Astrocyte (in vitro differentiated cells and primary cell): Measurements from ENCODE around the gene ALPG.

Source experiments
- CTCF ChIP-seq: IDR thresholded peaks from 2 replicates; pipeline ENCODE4 v1.5.1; 2011; ENCODE audit warnings: low read depth, mild to moderate bottlenecking, inconsistent platforms, low read length, moderate library complexity; ENCODE audit not compliant: insufficient read depth
- EZH2 ChIP-seq: IDR thresholded peaks from 2 replicates; pipeline ENCODE4 v1.6.1; 2012; ENCODE audit warnings: mild to moderate bottlenecking, low read length, inconsistent platforms; ENCODE audit not compliant: insufficient read depth

GRCh38 chr2:232375164-232375563, 31.5 kb upstream of the ALPG start:
- TF ChIP-seq CTCF (no peak), EZH2 (no peak)
